ENCODE data around the gene TMC5.

DNA sequence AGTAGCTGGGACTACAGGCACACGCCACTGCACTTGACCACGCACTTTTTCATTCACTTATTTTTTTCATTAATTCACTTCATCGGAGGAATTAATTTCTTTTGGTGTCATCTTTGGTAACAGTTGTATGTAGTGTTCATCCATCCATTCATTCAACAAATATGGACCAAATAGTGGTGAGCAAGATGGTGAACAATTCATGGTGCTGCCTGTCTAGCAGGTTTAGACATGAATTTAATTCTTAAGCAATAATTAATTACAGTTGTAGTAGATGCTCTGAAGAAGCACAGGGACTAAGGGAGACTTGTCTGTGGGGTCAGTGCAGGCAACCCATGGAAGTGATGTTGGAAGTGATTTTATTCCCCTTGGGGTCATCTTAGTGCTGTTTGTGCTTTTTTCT is 81.8 kb downstream of the TMC5 start:
- TF ChIP-seq, protein P1, sequence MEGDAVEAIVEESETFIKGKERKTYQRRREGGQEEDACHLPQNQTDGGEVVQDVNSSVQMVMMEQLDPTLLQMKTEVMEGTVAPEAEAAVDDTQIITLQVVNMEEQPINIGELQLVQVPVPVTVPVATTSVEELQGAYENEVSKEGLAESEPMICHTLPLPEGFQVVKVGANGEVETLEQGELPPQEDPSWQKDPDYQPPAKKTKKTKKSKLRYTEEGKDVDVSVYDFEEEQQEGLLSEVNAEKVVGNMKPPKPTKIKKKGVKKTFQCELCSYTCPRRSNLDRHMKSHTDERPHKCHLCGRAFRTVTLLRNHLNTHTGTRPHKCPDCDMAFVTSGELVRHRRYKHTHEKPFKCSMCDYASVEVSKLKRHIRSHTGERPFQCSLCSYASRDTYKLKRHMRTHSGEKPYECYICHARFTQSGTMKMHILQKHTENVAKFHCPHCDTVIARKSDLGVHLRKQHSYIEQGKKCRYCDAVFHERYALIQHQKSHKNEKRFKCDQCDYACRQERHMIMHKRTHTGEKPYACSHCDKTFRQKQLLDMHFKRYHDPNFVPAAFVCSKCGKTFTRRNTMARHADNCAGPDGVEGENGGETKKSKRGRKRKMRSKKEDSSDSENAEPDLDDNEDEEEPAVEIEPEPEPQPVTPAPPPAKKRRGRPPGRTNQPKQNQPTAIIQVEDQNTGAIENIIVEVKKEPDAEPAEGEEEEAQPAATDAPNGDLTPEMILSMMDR (IDR thresholded peaks at IDR 0.05) = no peak
- TF ChIP-seq POLR2A (IDR thresholded peaks at IDR 0.05) = no peak

Measured in thyroid gland (tissue), 4 donors.